Neuronal stem cell (in vitro differentiated cells): ENCODE results near the gene JUN.

Experiments used
- DNase-seq: peaks from one replicate; pipeline ENCODE4 v3.0.0-alpha.2; 2013; ENCODE audit warnings: low spot score
- H2AFZ ChIP-seq: one replicate; pipeline ENCODE4 v1.6.1; 2013; ENCODE audit warnings: mild to moderate bottlenecking, low read length, inconsistent platforms
- H2AK5ac ChIP-seq: 2 replicates; pipeline ENCODE4 v1.6.1; 2013; ENCODE audit warnings: low read depth, mild to moderate bottlenecking, inconsistent platforms, low read length, moderate library complexity, mixed read lengths
- H2BK120ac ChIP-seq: 2 replicates; pipeline ENCODE4 v1.6.1; 2013; ENCODE audit warnings: low read depth, mild to moderate bottlenecking, inconsistent platforms, low read length, moderate library complexity, mixed read lengths
- H2BK12ac ChIP-seq: one replicate; pipeline ENCODE4 v1.6.1; 2013; ENCODE audit warnings: low read length, inconsistent platforms
- H2BK15ac ChIP-seq: 2 replicates; pipeline ENCODE4 v1.6.1; 2013; ENCODE audit warnings: mild to moderate bottlenecking, low read length, inconsistent platforms, mixed read lengths
- H2BK5ac ChIP-seq: one replicate; pipeline ENCODE4 v1.6.1; 2013; ENCODE audit warnings: inconsistent platforms, mild to moderate bottlenecking, low read length, moderate library complexity
- H3K14ac ChIP-seq: one replicate; pipeline ENCODE4 v1.6.1; 2013; ENCODE audit warnings: low read length, inconsistent platforms
- H3K18ac ChIP-seq: 2 replicates; pipeline ENCODE4 v1.6.1; 2013; ENCODE audit warnings: low read length, inconsistent platforms
- H3K23ac ChIP-seq: 2 replicates; pipeline ENCODE4 v1.6.1; 2013; ENCODE audit warnings: low read depth, mild to moderate bottlenecking, mixed read lengths, low read length, inconsistent platforms; ENCODE audit not compliant: poor library complexity
- H3K27ac ChIP-seq: replicated peaks from 3 replicates; pipeline ENCODE4 v1.5.1; 2013; ENCODE audit warnings: low read length, inconsistent platforms
- H3K27me3 ChIP-seq, 3 experiments: 2 replicates each; pipeline ENCODE4 v1.6.1; 2013; ENCODE audit warnings: low read length in 3 of 3, mild to moderate bottlenecking in 2 of 3, inconsistent platforms in 1 of 3, low read depth in 1 of 3, mixed read lengths in 1 of 3, moderate library complexity in 1 of 3; ENCODE audit not compliant: control insufficient read depth in 3 of 3, insufficient read depth in 3 of 3
- H3K36me3 ChIP-seq, 2 donors: replicated peaks in 1 of 2; 2 replicates each; pipeline ENCODE4 v1.6.1; 2013; ENCODE audit warnings: low read length in 2 of 2; ENCODE audit not compliant: control insufficient read depth in 2 of 2, insufficient read depth in 2 of 2
- H3K4ac ChIP-seq: 2 replicates; pipeline ENCODE4 v1.6.1; 2013; ENCODE audit warnings: inconsistent platforms, mild to moderate bottlenecking, low read length, moderate library complexity
- H3K4me1 ChIP-seq, 2 donors: 1 replicate in 1 of 2; 2 replicates in 1 of 2; pipeline ENCODE4 v1.6.1; 2013; ENCODE audit warnings: low read length in 2 of 2, low read depth in 1 of 2; ENCODE audit not compliant: control insufficient read depth in 2 of 2, insufficient read depth in 1 of 2
- H3K4me2 ChIP-seq: one replicate; pipeline ENCODE4 v1.6.1; 2013; ENCODE audit warnings: mild to moderate bottlenecking, low read length, inconsistent platforms; ENCODE audit not compliant: insufficient read depth, poor library complexity, severe bottlenecking
- H3K4me3 ChIP-seq, 2 donors: 2 replicates each; pipeline ENCODE4 v1.5.1; 2013; ENCODE audit warnings: low read length in 2 of 2, mild to moderate bottlenecking in 2 of 2, inconsistent platforms in 1 of 2, moderate library complexity in 1 of 2
- H3K79me1 ChIP-seq: one replicate; pipeline ENCODE4 v1.6.1; 2013; ENCODE audit warnings: low read depth, mild to moderate bottlenecking, inconsistent platforms, low read length, moderate library complexity
- H3K9ac ChIP-seq: one replicate; pipeline ENCODE4 v1.6.1; 2013; ENCODE audit warnings: mild to moderate bottlenecking, low read depth, low read length, inconsistent platforms; ENCODE audit not compliant: poor library complexity
- H3K9me3 ChIP-seq, 2 donors: replicated peaks in 1 of 2; 2 replicates each; pipeline versions ENCODE3 to v1.6.1; 2013; ENCODE audit warnings: low read length in 2 of 2, mild to moderate bottlenecking in 2 of 2, inconsistent platforms in 1 of 2, low read depth in 1 of 2, mixed read lengths in 1 of 2, moderate library complexity in 1 of 2; ENCODE audit not compliant: control insufficient read depth in 2 of 2, insufficient read depth in 1 of 2
- H4K8ac ChIP-seq: one replicate; pipeline ENCODE4 v1.6.1; 2013; ENCODE audit warnings: low read depth, mild to moderate bottlenecking, inconsistent platforms, low read length, moderate library complexity
- H4K91ac ChIP-seq: one replicate; pipeline ENCODE4 v1.6.1; 2013; ENCODE audit warnings: low read length, low read depth, mild to moderate bottlenecking, inconsistent platforms; ENCODE audit not compliant: poor library complexity
- WGBS, 2 donors: extraction: QIAGEN DNeasy Blood & Tissue Kit; methylation state at CpG; one replicate each; pipeline ENCODE4 v1.1.7; 2013; ENCODE audit warnings: missing lambda C conversion rate in 2 of 2, mixed read lengths in 1 of 2; ENCODE audit not compliant: insufficient read length in 2 of 2, insufficient replicate concordance in 1 of 2; ENCODE audit errors: extremely low coverage in 2 of 2; 5-methylcytosine and 5-hydroxymethylcytosine counted together

JUN gene

DNA sequence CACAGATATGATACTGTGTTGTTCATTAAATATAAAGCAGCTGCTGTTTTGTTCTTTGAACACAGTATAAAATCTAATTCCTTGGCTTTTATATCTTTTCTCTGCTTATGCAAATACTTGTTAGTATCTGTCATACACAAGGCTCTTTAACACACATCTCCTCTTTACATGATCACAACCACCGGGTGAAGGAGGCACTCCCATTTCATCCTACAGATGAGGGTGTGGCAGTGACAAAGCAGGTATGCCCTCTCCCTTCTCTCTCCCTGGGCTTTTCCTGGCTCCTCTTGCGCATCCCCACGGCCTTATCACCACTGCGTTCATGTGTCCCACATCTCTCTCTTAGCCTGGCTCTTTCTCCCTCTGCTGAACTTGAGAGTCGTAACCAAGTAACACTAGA lies 38.2 kb downstream of the JUN start:
- no CpG with 5 or more reads among the region's 5 CpGs for WGBS, 2 donors
- Histone ChIP-seq H3K36me3 (no peaks in the 10 kb centered on the region), H2BK12ac (no peak overlapping the region), H2BK15ac (no peak overlapping the region), H3K14ac (no peak overlapping the region), H2BK5ac (no peak overlapping the region), H3K4me2 (no peak overlapping the region), H3K4me1 (peaks cover 0 to 7% of the 10 kb centered on the region in 2 donors), H3K9me3 (no peaks in the 10 kb centered on the region), H2AK5ac (no peak overlapping the region), H3K79me1 (no peaks in the 10 kb centered on the region), H2BK120ac (no peak overlapping the region), H3K23ac (no peak overlapping the region), H4K8ac (no peak overlapping the region), H3K27ac (no peak overlapping the region), H3K27me3 (no peaks in the 10 kb centered on the region), H3K9ac (no peak overlapping the region), H2AFZ (no peak overlapping the region), H3K18ac (no peak overlapping the region), H3K4ac (no peak overlapping the region), H4K91ac (no peak overlapping the region), H3K4me3 (no peak overlapping the region)
- no peak for DNase-seq

DNA sequence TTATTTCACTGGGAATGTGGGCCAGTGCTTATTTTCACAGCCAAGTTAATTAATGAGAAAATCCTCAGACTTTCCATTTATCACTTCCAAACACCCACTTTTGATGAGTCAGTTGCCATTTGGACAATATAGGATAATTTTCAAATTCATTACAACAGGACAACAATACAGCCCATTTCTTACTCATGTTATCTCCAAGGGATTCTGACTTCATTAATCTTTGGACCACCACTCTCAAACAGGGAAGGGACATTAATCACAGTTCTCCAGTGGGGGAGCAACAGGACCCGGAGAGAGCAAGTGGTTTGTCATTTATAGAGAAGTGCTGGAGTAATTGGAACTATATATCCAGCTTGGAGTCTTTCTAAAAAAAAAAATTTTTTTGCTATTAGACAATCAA lies 38.7 kb downstream of the JUN start:
- H3K4ac ChIP-seq: no peak overlapping the region
- H3K27ac ChIP-seq: no peak overlapping the region
- no peak overlapping the region for H3K23ac ChIP-seq
- no peak overlapping the region for H4K8ac ChIP-seq
- H2BK5ac ChIP-seq: no peak overlapping the region
- H3K18ac ChIP-seq: no peak overlapping the region
- no peaks in the 10 kb centered on the region for H3K36me3 ChIP-seq
- no peak overlapping the region for H3K4me3 ChIP-seq
- no peak overlapping the region for H3K4me2 ChIP-seq
- H3K14ac ChIP-seq: no peak overlapping the region
- no peak overlapping the region for H2AK5ac ChIP-seq
- no CpG with 5 or more reads among the region's 1 CpG for WGBS, 2 donors
- no peak overlapping the region for H4K91ac ChIP-seq
- no peaks in the 10 kb centered on the region for H3K9me3 ChIP-seq
- peaks cover 0 to 7% of the 10 kb centered on the region in 2 donors for H3K4me1 ChIP-seq
- H2BK12ac ChIP-seq: no peak overlapping the region
- no peak for DNase-seq
- H3K27me3 ChIP-seq: no peaks in the 10 kb centered on the region
- no peak overlapping the region for H2AFZ ChIP-seq
- no peaks in the 10 kb centered on the region for H3K79me1 ChIP-seq
- H2BK120ac ChIP-seq: no peak overlapping the region
- H3K9ac ChIP-seq: no peak overlapping the region
- H2BK15ac ChIP-seq: no peak overlapping the region

DNA sequence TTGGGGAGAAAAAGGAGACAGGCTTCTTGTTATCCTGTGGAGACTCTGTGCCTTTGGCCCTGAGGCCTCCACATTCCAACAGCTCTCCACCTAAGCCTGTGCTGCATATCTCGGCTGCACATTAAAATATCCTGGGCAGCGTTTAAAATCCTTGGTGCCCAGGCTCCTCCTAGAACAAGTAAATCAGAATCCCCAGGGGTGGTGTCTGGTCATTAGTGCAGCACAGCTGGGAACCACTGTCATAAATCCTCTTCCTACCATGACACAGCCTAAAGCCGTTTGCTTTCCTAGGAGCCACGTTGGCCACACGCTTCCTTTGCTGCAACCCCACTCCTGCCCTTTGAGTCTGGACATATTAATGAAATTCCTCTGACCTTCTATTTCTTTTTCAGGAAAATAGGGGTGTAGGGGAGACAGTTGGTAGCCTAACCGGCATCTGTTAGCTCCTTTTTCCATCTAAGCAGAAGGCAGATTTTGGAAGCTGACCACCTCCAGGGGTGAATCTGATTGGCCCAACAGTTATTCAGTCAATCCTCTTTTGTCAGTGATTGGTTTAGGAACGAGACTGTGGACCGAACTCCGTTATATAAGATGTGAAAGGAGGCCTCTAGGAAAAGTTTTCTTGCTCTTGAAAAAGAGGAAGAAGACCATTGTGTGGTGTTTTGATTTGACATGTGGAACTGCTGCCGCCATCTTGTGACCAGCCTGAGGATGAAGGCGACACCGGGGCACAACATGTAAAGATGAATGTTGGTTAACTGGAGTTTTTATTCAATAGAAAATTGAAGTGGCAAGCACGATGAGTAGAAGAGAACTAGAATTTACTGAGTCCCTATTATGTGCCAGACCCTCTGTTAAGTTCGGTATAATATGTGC lies 41.9 kb downstream of the JUN start:
- Histone ChIP-seq H2BK12ac (no peak overlapping the region), H3K23ac (no peak overlapping the region), H3K9ac (no peak overlapping the region), H2AK5ac (no peak overlapping the region), H2BK120ac (no peak overlapping the region), H3K4me2 (no peak overlapping the region), H3K14ac (no peak overlapping the region), H2BK15ac (no peak overlapping the region), H2AFZ (no peak overlapping the region), H4K8ac (no peak overlapping the region), H2BK5ac (no peak overlapping the region), H3K27ac (no peak overlapping the region), H4K91ac (no peak overlapping the region), H3K79me1 (no peaks in the 10 kb centered on the region), H3K27me3 (no peaks in the 10 kb centered on the region), H3K4me3 (no peak overlapping the region), H3K4ac (no peak overlapping the region), H3K4me1 (no peaks in the 10 kb centered on the region), H3K18ac (no peak overlapping the region), H3K9me3 (no peaks in the 10 kb centered on the region), H3K36me3 (no peaks in the 10 kb centered on the region)
- no CpG with 5 or more reads among the region's 14 CpGs for WGBS, 2 donors
- DNase-seq: no peak

DNA sequence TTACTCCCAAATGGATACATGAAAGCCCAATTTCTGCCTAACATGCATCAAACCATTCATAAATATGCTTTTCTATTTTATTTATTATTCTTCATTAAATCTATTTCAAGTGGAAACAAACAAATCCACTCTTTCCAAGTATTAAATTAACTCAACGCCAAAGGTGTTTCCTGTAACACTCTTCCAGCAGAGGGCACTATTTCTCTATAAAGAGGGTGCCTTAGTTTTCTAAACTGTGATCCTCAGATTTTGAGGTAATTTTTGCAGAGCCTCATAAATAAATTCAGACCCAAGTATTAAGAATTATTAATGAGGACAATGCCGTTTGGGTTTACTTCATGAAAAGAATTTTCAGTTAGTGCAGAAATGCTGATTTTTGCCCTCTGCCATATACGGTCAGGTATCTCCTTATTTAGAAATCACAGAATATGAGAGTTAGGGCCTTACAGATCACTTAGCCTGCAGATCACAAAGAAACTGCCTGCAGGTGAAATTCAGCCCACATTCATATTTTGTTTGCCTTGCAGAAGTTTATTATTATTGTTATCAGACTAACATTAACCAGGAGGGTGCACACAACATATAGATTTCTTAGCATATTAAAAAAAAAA lies 43.9 kb downstream of the JUN start:
- H3K14ac ChIP-seq: no peak overlapping the region
- no peak overlapping the region for H3K4me2 ChIP-seq
- no peak overlapping the region for H3K9ac ChIP-seq
- no peak overlapping the region for H3K27ac ChIP-seq
- no peak overlapping the region for H2BK5ac ChIP-seq
- no peak overlapping the region for H2BK12ac ChIP-seq
- no peak overlapping the region for H4K91ac ChIP-seq
- no peak overlapping the region for H3K18ac ChIP-seq
- no peak overlapping the region for H3K4ac ChIP-seq
- H3K4me3 ChIP-seq: no peak overlapping the region
- H3K23ac ChIP-seq: no peak overlapping the region
- H3K9me3 ChIP-seq: no peaks in the 10 kb centered on the region
- H3K27me3 ChIP-seq: no peaks in the 10 kb centered on the region
- H2BK120ac ChIP-seq: no peak overlapping the region
- no peak overlapping the region for H2AK5ac ChIP-seq
- no peak overlapping the region for H2BK15ac ChIP-seq
- peak; percentile 52 for DNase-seq
- no peak overlapping the region for H4K8ac ChIP-seq
- WGBS, 2 donors: no CpG with 5 or more reads among the region's 3 CpGs
- H2AFZ ChIP-seq: no peak overlapping the region
- H3K4me1 ChIP-seq: no peaks in the 10 kb centered on the region
- H3K79me1 ChIP-seq: no peaks in the 10 kb centered on the region
- H3K36me3 ChIP-seq: no peaks in the 10 kb centered on the region
